K562 (cell line): ENCODE measurements around the gene PPP1R13L. TPM values are rescaled to one million over a fixed set of nuclear protein-coding genes. Genes with fewer than 3 reads are reported as not detected.

Source experiments
- BRD4 ChIP-seq: fragments of 200-600 bp; sonication (generic); IDR thresholded peaks from 2 replicates; pipeline ENCODE4 v1.6.1; 2017; ENCODE audit warnings: inconsistent platforms
- CBX5 ChIP-seq: IDR thresholded peaks from 2 replicates; pipeline ENCODE4 v1.6.1; 2014; ENCODE audit warnings: low read depth, borderline replicate concordance
- CEBPG ChIP-seq, 3 experiments: fragments of 200-800 bp in 1 of 3; sonication (Bioruptor generic) in 1 of 3; sonication (generic) in 1 of 3; formaldehyde crosslinking in 1 of 3; IDR thresholded peaks in 2 of 3; conservative IDR thresholded peaks in 1 of 3; 2 replicates each; pipeline versions ENCODE4 v1.6.1 to v1.8.0; 2016 to 2022; ENCODE audit warnings: missing compliant biosample characterization in 2 of 3, missing genetic modification characterization in 2 of 3, mild to moderate bottlenecking in 1 of 3, missing genetic modification reagents in 1 of 3
- CTBP1 ChIP-seq: fragments of 450-650 bp; IDR thresholded peaks from 2 replicates; pipeline ENCODE4 v1.6.1; 2016; ENCODE audit warnings: borderline replicate concordance
- DNMT1 ChIP-seq: fragments of 450-650 bp; IDR thresholded peaks from 2 replicates; pipeline ENCODE4 v1.6.1; 2016; ENCODE audit warnings: antibody characterized with exemption, mild to moderate bottlenecking
- ETV6 ChIP-seq, 3 experiments: fragments of 150-350 bp in 1 of 3; sonication (generic) in 1 of 3; formaldehyde crosslinking in 1 of 3; IDR thresholded peaks; 2 replicates each; pipeline versions ENCODE4 v1.6.1 to v1.8.0; 2014 to 2022; ENCODE audit warnings: borderline replicate concordance in 2 of 3, low read depth in 2 of 3, antibody characterized with exemption in 1 of 3, low read length in 1 of 3, mild to moderate bottlenecking in 1 of 3, missing genetic modification reagents in 1 of 3
- FOXM1 ChIP-seq, 2 experiments: fragments of 450-650 bp in 1 of 2; sonication (generic) in 1 of 2; formaldehyde crosslinking in 1 of 2; IDR thresholded peaks; 2 replicates each; pipeline versions ENCODE4 v1.6.1 to v1.9.0; 2017 to 2022; ENCODE audit warnings: low read depth in 2 of 2, mild to moderate bottlenecking in 2 of 2, missing genetic modification reagents in 1 of 2, moderate library complexity in 1 of 2
- L3MBTL2 ChIP-seq: fragments of 450-650 bp; IDR thresholded peaks from 2 replicates; pipeline ENCODE4 v1.6.1; 2016; ENCODE audit warnings: mild to moderate bottlenecking, moderate library complexity
- LEF1 ChIP-seq: fragments of 450-650 bp; IDR thresholded peaks from 2 replicates; pipeline ENCODE4 v1.6.1; 2016; ENCODE audit warnings: mild to moderate bottlenecking
- MAFF ChIP-seq: IDR thresholded peaks from 2 replicates; pipeline ENCODE4 v1.6.1; 2012; ENCODE audit warnings: low read length, improper control_type of control experiment
- MBD2 ChIP-seq: sonication (generic); IDR thresholded peaks from 2 replicates; pipeline ENCODE4 v1.6.1; 2016; ENCODE audit warnings: low read depth, borderline replicate concordance
- MCM7 ChIP-seq, 2 experiments: fragments of 450-650 bp; IDR thresholded peaks; 2 replicates each; pipeline ENCODE4 v1.6.1; 2016 to 2018
- NBN ChIP-seq: fragments of 450-650 bp; IDR thresholded peaks from 2 replicates; pipeline ENCODE4 v1.6.1; 2016; ENCODE audit warnings: low read depth, mild to moderate bottlenecking
- NEUROD1 ChIP-seq: fragments of 150-350 bp; IDR thresholded peaks from 2 replicates; pipeline ENCODE4 v1.6.1; 2014; ENCODE audit warnings: borderline replicate concordance, low read length, low read depth; ENCODE audit not compliant: partially characterized antibody
- NUFIP1 ChIP-seq: fragments of 450-650 bp; IDR thresholded peaks from 2 replicates; pipeline ENCODE4 v1.6.1; 2018; ENCODE audit not compliant: partially characterized antibody
- PHF20 ChIP-seq: fragments of 450-650 bp; IDR thresholded peaks from 2 replicates; pipeline ENCODE4 v1.6.1; 2018; ENCODE audit not compliant: partially characterized antibody
- RAD51 ChIP-seq: fragments of 450-650 bp; IDR thresholded peaks from 2 replicates; pipeline ENCODE4 v1.7.1; 2016; ENCODE audit warnings: low read depth, mild to moderate bottlenecking, borderline replicate concordance
- RBFOX2 ChIP-seq: fragments of 200-400 bp; formaldehyde crosslinking; IDR thresholded peaks from 2 replicates; pipeline ENCODE4 v1.6.1; 2017; ENCODE audit warnings: low read depth, mild to moderate bottlenecking, low read length, moderate library complexity
- RBM22 ChIP-seq: fragments of 200-400 bp; formaldehyde crosslinking; IDR thresholded peaks from 2 replicates; pipeline ENCODE4 v1.6.1; 2018; ENCODE audit warnings: low read length, low read depth; ENCODE audit not compliant: poor library complexity, severe bottlenecking
- SIN3B ChIP-seq: fragments of 450-650 bp; IDR thresholded peaks from 2 replicates; pipeline ENCODE4 v1.6.1; 2017; ENCODE audit warnings: low read depth, mild to moderate bottlenecking, moderate library complexity
- SMAD3 ChIP-seq: fragments of 450-650 bp; formaldehyde crosslinking; conservative IDR thresholded peaks from 2 replicates; pipeline ENCODE4 v1.4.0; 2020; ENCODE audit warnings: mild to moderate bottlenecking
- SMAD4 ChIP-seq: fragments of 250-450 bp; sonication (Bioruptor Pico); conservative IDR thresholded peaks from 2 replicates; pipeline ENCODE4 v1.8.0; 2021; ENCODE audit warnings: inconsistent platforms, mild to moderate bottlenecking, moderate library complexity
- SMARCC2 ChIP-seq: fragments of 450-650 bp; IDR thresholded peaks from 2 replicates; pipeline ENCODE4 v1.6.1; 2017; ENCODE audit warnings: antibody characterized with exemption, moderate library complexity, mild to moderate bottlenecking, low read depth
- USF1 ChIP-seq: sonication (generic); formaldehyde crosslinking; IDR thresholded peaks from 2 replicates; pipeline ENCODE4 v1.9.0; 2022; ENCODE audit warnings: mild to moderate bottlenecking, missing genetic modification reagents
- ZNF282 ChIP-seq: sonication (generic); formaldehyde crosslinking; IDR thresholded peaks from 2 replicates; pipeline ENCODE4 v1.8.1; 2023; ENCODE audit warnings: missing genetic modification reagents
- ZNF507 ChIP-seq: conservative IDR thresholded peaks from 2 replicates; pipeline ENCODE4 v1.6.1; 2017; ENCODE audit warnings: missing genetic modification characterization, missing compliant biosample characterization
- ZNF76 ChIP-seq: fragments of 250-450 bp; sonication (Bioruptor Pico); IDR thresholded peaks from 2 replicates; pipeline ENCODE4 v1.4.0; 2020; ENCODE audit warnings: mild to moderate bottlenecking, moderate library complexity, borderline replicate concordance
- polyA plus RNA-seq, 8 experiments: library from polyadenylated mRNA; depleted of rRNA in 4 of 8; stranded (reverse) in 5 of 8; unstranded in 3 of 8; fragments of >200 nt; fragmentation: Nextera tagmentation in 2 of 8; fragmentation: Illumina TruSeq in 1 of 8; extraction: Ambion mirVana in 2 of 8; extraction: Trizol in 1 of 8; gene quantifications; 2 replicates each; pipeline versions ENCODE4 v1.2.1 to v1.2.3, GENCODE V29; 2011 to 2014; ENCODE audit warnings: inconsistent platforms in 1 of 8, missing spikeins in 1 of 8
- total RNA-seq, 7 experiments: library from RNA; depleted of rRNA in 6 of 7; stranded (reverse); fragments of >200 nt in 6 of 7; fragmentation: Illumina TruSeq in 2 of 7; extraction: Trizol in 2 of 7; gene quantifications; 2 replicates each; pipeline versions ENCODE4 v1.2.1 to v1.2.3, GENCODE V29; 2011 to 2021; ENCODE audit warnings: low replicate concordance in 1 of 7

Gene PPP1R13L
- total and polyA plus RNA-seq, 9 of the 15 experiments (the other 6 are each of a cell fraction or from before 2014, with no cell fraction given) = 0.32 to 6.7 (median 2.0) TPM

DNA sequence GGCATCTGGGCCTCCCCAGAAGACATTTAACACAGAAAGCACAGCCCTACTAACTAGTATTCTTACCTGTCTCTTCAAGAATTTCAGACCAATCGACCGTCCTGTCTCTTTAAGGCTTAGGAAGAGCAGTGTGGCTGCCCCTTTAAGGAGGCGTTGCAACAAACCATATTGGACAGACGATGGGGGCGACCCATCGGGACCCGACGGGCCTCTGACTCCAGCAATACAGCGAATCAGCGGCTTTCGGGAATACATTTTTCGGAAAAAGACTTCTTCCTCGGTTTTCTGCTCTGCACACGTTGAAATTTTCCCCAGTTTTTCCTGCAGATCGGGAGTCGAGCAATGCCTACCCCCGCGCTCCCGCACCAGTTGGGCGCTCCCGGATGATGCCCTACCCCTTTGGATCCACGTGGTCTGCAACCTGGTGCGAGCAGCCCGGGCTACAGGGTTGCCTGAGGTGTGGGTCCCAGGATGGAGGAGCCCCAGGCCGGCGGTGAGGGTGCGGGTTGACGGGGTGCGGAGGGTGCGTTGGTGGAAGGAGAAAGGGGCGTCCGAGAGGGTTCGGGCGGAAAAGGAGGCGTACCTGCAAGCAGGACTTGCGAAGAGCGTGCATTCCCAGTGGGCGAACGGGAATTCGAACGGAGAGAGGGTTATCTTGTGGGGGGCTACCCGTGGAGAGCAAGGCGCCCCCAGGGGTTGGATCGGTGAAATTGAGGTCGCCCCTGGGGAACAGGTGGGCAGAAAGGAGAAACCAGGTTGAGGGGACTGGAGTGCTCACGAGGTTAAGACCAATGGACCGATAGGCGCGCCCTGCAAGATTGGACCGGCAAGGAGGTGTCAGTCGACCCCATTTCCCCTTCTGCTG is 1.6 kb upstream of the PPP1R13L start, which contains the start of gene POLR1G (continued):
- TF ChIP-seq CBX5 (no peak), L3MBTL2 (peak; percentile 63), SMARCC2 (peak; percentile 26; the same call in 1 of the 2 replicates), NEUROD1 (peak; percentile 94), USF1 (CRISPR knock-in tag) (peak; percentile 85), RBM22 (peak; percentile 80), RBFOX2 (peak; percentile 74), BRD4 (no peak), CEBPG (CRISPR knock-in tag; IDR thresholded peaks at IDR 0.05) (no peak), CEBPG (tag; conservative IDR thresholded peaks at IDR 0.05 in 1 of 2, IDR thresholded peaks at IDR 0.05 in 1 of 2) (peak in 1 of 2 experiments; percentile 68; a peak in 2 of 4 replicates), ZNF282 (CRISPR knock-in tag) (peak; percentile 69; the same call in 1 of the 2 replicates), NBN (peak; percentile 59), SMAD4 (peak; percentile 64), CTBP1 (peak; percentile 82; the same call in 1 of the 2 replicates), ZNF76 (peak; percentile 53; the same call in 1 of the 2 replicates), NUFIP1 (peak; percentile 92), ZNF507 (tag) (no peak), MAFF (peak; percentile 79), ETV6 (IDR thresholded peaks at IDR 0.05; ENCODE audit: borderline replicate concordance in 1 of 2, low read depth in 2 of 2, low read length in 1 of 2) (0 out of 4 replicates have a peak, but pooled peaks of 1 of the 2 experiments have one; percentile 18), ETV6 (CRISPR knock-in tag; IDR thresholded peaks at IDR 0.05; ENCODE audit: borderline replicate concordance) (no peak), MCM7 (IDR thresholded peaks at IDR 0.05) (0 out of 4 replicates have a peak, but pooled peaks of 1 of the 2 experiments have one; percentile 86), LEF1 (0 out of 2 replicates have a peak, but pooled peaks have one; percentile 24), PHF20 (peak; percentile 47), SIN3B (peak; percentile 63), FOXM1 (IDR thresholded peaks at IDR 0.05; ENCODE audit: low read depth) (peak; percentile 100), FOXM1 (CRISPR knock-in tag; IDR thresholded peaks at IDR 0.05; ENCODE audit: low read depth) (no peak), SMAD3 (CRISPR knock-in tag) (0 out of 2 replicates have a peak, but pooled peaks have one; percentile 73), RAD51 (peak; percentile 76), DNMT1 (0 out of 2 replicates have a peak, but pooled peaks have one; percentile 26), MBD2 (peak; percentile 97)
